Right lobe of liver (tissue), 6 donors: ENCODE results near the gene CORO2B. TPM values are rescaled to one million over a fixed set of nuclear protein-coding genes. Genes with fewer than 3 reads are reported as not detected.
A peak's percentile ranks its signal among the peaks of the same experiment; 100 is the strongest.

Experiments
- ATAC-seq, 4 donors: fragments of 200-7000 bp; cut with Tn5 transposase; one replicate each; pipeline ENCODE4 v1.9.1; 2020; ENCODE audit warnings: mild to moderate bottlenecking in 4 of 4, moderate library complexity in 4 of 4
- DNase-seq, 3 donors: peaks; one replicate each; pipeline ENCODE4 v3.0.0-alpha.2; 2020
- H3K27ac ChIP-seq, 3 donors: fragments of 200-600 bp; one replicate each; pipeline ENCODE4 v1.8.0; 2022
- H3K27me3 ChIP-seq, 2 donors: fragments of 200-600 bp; one replicate each; pipeline ENCODE4 v1.8.0; 2022
- H3K36me3 ChIP-seq, 4 donors: fragments of 200-600 bp; sonication (generic) in 1 of 4; one replicate each; pipeline versions ENCODE4 v1.5.1 to v1.8.0; 2017 to 2022; ENCODE audit warnings: control low read depth in 1 of 4
- H3K4me1 ChIP-seq, 4 donors: fragments of 200-600 bp; sonication (generic) in 1 of 4; one replicate each; pipeline versions ENCODE4 v1.5.1 to v1.8.0; 2017 to 2022; ENCODE audit warnings: control low read depth in 1 of 4
- H3K4me3 ChIP-seq, 3 donors: fragments of 200-600 bp; one replicate each; pipeline ENCODE4 v1.8.0; 2022
- H3K9me3 ChIP-seq, 4 donors: fragments of 200-600 bp; sonication (generic) in 1 of 4; one replicate each; pipeline versions ENCODE4 v1.5.1 to v1.8.0; 2017 to 2022; ENCODE audit warnings: control low read depth in 1 of 4
- CTCF ChIP-seq, 4 donors: fragments of 200-600 bp in 3 of 4; fragments of 450-650 bp in 1 of 4; IDR thresholded peaks; one replicate each; pipeline versions ENCODE4 v1.5.1 to v1.8.0; 2016 to 2022; ENCODE audit warnings: antibody characterized with exemption in 4 of 4, mild to moderate bottlenecking in 2 of 4
- POLR2A ChIP-seq: fragments of 450-650 bp; IDR thresholded peaks from one replicate; pipeline ENCODE4 v1.6.1; 2017; ENCODE audit warnings: antibody characterized with exemption, mild to moderate bottlenecking
- WGBS: methylation state at CpG from one replicate; pipeline ENCODE4 v1.1.6; 2018; ENCODE audit warnings: low coverage, low lambda C conversion rate; ENCODE audit not compliant: insufficient coverage; ENCODE audit errors: missing lambda C conversion rate; 5-methylcytosine and 5-hydroxymethylcytosine counted together
- intact Hi-C, 2 donors: fragments of 100-400 bp; cut with DNase I; formaldehyde crosslinking; loops; one replicate each; pipeline versions ENCODE4 v1.11.2 to v1.14.1; 2022
- total RNA-seq, 6 experiments: library from RNA; depleted of rRNA in 2 of 6; stranded (reverse); fragments of >200 nt in 2 of 6; fragmentation: NEBNext Ultra II Directional in 3 of 6; extraction: Animal tissue kit (Norgen Biotek cat#: 25700) in 3 of 6; gene quantifications; one replicate each; pipeline versions ENCODE4 v1.1.0 to v1.2.4, GENCODE V29; 2016 to 2023
- donor health status: DM: no; HTN: yes; CAD: no.
- donor health status: DM: no; HTN: no; CAD: no.
- donor health status: DM: no; HTN: no; CAD: no.
- donor health status: DM: no; HTN: yes; CAD: no.
- donor health status: DM: no; HTN: yes; CAD: no.

CORO2B gene
- total RNA-seq, 6 experiments from 2014 or later, result 0.18 to 0.68 (median 0.41) TPM

GRCh38 chr15:68614286-68615035, 35.7 kb downstream of the CORO2B start:
- Histone ChIP-seq H3K4me1 (peaks cover 0 to 13% (median 0%) of the 10 kb centered on the region in 4 donors), H3K27me3 (no peaks in the 10 kb centered on the region), H3K36me3 (no peaks in the 10 kb centered on the region), H3K4me3 (no peak overlapping the region), H3K9me3 (no peaks in the 10 kb centered on the region), H3K27ac (no peak overlapping the region)
- ATAC-seq (peak; percentile 29 to 66 (median 54)), DNase-seq (no peak)
- 56% methylated on average over 6 of the region's 17 CpGs for WGBS
- intact Hi-C loops, result no loop called here
- TF ChIP-seq POLR2A (no peak), CTCF (IDR thresholded peaks at IDR 0.05) (no peak)

- intact Hi-C loops, result no loop called here
- Histone ChIP-seq H3K27ac (no peak overlapping the region), H3K36me3 (no peaks in the 10 kb centered on the region), H3K9me3 (no peaks in the 10 kb centered on the region), H3K4me3 (no peak overlapping the region), H3K27me3 (no peaks in the 10 kb centered on the region), H3K4me1 (peaks cover 0 to 13% (median 0%) of the 10 kb centered on the region in 4 donors)
- no peak for DNase-seq
- 50% methylated on average over 1 of the region's 1 CpG for WGBS
- TF ChIP-seq POLR2A, result no peak
- no peak for TF ChIP-seq CTCF (IDR thresholded peaks at IDR 0.05)
- ATAC-seq, result no peak
Observed at GRCh38 chr15:68615301-68615700, 36.5 kb downstream of the CORO2B start.

- TF ChIP-seq POLR2A (no peak), CTCF (IDR thresholded peaks at IDR 0.05) (no peak)
- Histone ChIP-seq H3K36me3 (no peaks in the 10 kb centered on the region), H3K27me3 (no peaks in the 10 kb centered on the region), H3K4me1 (peaks cover 0 to 13% (median 0%) of the 10 kb centered on the region in 4 donors), H3K4me3 (no peak overlapping the region), H3K27ac (no peak overlapping the region), H3K9me3 (no peaks in the 10 kb centered on the region)
- intact Hi-C loops, result no loop called here
- WGBS, result 45% methylated on average over 4 of the region's 6 CpGs
- ATAC-seq (no peak), DNase-seq (no peak)
Observed at GRCh38 chr15:68615811-68616210, 37.0 kb downstream of the CORO2B start.

- Histone ChIP-seq H3K4me1 (peaks cover 0 to 13% (median 0%) of the 10 kb centered on the region in 4 donors), H3K27me3 (no peaks in the 10 kb centered on the region), H3K9me3 (no peaks in the 10 kb centered on the region), H3K36me3 (no peaks in the 10 kb centered on the region), H3K4me3 (no peak overlapping the region), H3K27ac (no peak overlapping the region)
- 73% methylated on average over 6 of the region's 16 CpGs for WGBS
- DNase-seq (no peak), ATAC-seq (no peak)
- no peak for TF ChIP-seq CTCF (IDR thresholded peaks at IDR 0.05)
- no peak for TF ChIP-seq POLR2A
- intact Hi-C loops, result no loop called here
Observed at GRCh38 chr15:68616397-68616796, 37.6 kb downstream of the CORO2B start.
